Dermis microvascular lymphatic vessel endothelial cell (primary cell): ENCODE measurements around the gene ATP2A3. TPM values are rescaled to one million over a fixed set of nuclear protein-coding genes. Genes with fewer than 3 reads are reported as not detected.

Experiments
- DNase-seq, 2 donors: peaks; one replicate each; pipeline versions ENCODE4 v3.0.0 to v3.0.0-alpha.2; 2010; ENCODE audit warnings: low read depth in 2 of 2
- total RNA-seq: library from RNA; depleted of rRNA; stranded (reverse); fragments of >200 nt; gene quantifications from 2 replicates; pipeline ENCODE4 v1.2.1, GENCODE V29; 2014

Gene ATP2A3
- total RNA-seq, 1 donor from 2014 or later = not detected

DNA sequence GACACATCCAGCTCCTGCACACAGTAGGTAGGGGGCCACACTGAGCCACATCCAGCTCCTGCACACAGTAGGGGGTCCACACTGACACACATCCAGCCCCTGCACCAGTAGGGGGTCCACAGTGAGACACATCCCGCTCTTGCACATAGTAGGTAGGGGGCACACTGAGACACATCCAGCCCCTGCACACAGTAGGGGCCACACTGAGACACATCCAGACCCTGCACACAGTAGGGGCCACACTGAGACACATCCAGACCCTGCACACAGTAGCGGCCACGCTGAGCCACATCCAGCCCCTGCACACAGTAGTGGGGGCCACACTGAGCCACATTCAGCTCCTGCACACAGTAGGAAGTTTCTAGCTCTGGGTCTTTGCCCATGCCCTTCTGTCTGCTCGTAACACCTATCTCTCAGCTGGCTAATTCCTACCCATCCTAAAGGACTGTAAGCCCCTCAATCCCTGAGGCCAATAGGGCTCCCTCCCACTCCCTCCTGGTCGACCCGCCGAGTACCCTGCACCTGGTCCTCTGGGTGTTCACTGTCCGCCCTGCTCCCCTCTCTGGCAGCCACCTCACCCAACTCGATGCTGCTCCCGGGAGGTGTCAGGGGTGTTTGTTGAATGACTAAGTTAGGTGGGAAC is 9.4 kb upstream of the ATP2A3 start:
- no peak for DNase-seq

DNA sequence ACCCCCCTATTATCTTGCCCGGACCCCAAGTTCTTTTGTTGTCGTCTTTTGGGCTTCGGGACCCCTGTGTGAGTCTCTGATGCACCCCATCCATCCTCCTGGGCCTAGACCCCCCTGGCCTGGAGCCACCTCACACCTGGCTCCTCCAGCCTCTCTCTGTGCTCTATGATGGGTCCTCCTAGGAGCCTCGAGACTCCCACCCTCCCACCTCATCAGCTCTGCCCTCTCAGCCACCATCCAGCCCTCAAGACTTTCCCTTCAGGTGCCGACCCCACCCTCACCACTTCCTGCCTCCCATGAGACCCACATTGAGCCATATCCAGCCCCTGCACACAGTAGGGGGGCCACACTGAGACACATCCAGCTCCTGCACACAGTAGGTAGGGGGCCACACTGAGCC is 8.7 kb upstream of the ATP2A3 start:
- no peak for DNase-seq

DNA sequence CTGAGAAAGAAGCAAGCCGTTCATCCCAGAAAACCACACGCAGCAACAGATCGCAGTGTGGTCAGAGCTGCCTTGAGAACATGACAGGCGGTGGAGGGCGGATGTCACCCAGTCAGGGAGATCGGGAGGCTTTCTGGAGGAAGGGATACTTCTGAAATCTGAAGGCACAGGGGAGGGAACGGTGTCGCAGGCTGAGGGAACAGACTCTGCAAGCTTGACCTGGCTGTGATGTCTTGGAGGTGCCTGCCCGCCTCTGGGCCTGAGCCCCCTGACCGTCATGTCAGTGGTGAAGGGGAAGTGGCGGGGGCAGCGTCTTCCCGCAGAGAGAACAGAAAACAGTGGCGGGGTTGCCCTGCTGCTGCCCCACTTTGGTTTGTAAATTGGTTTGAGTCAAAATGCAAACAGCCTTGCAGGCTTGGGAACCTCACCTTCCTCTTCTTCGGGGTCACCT is 8.1 kb upstream of the ATP2A3 start:
- no peak for DNase-seq

DNA sequence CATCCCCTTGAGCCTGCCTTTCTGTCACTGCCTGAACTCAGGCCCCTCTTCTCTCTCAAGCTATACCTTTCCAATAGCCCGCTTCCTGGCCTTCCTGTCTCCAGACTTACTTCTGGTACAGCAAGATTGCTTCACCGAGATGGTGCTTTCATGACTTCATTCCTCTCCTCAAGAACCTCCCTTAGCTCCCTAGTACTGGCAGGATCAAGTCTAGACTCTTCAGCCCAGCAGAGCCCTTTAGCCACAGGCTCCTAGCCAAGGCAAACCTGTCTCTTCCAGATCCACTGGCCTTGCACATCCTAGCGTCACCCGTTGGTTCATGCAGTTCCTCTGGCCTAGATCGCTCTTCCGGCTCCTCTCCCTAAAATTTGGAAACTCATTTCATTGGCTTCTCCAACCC is 6.4 kb upstream of the ATP2A3 start:
- no peak for DNase-seq

DNA sequence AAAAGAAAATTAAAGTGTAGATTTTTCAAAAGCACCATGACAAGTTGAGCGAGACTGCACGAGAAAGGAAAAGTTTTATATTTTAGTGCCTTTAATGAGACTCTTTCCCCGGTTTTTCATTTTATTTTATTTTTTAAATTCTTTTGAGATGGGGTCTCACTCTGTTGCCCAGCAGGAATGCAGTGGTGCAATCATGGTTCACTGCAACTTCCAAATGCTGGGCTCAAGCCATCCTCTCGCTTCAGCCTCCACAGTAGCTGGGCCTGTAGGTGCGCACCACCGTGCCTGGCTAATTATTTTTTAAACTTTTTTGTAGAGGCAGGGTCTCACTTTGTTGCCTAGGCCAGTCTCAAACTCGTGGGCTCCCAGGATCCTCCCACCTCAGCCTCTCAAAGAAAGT is 5.7 kb upstream of the ATP2A3 start:
- no peak for DNase-seq

DNA sequence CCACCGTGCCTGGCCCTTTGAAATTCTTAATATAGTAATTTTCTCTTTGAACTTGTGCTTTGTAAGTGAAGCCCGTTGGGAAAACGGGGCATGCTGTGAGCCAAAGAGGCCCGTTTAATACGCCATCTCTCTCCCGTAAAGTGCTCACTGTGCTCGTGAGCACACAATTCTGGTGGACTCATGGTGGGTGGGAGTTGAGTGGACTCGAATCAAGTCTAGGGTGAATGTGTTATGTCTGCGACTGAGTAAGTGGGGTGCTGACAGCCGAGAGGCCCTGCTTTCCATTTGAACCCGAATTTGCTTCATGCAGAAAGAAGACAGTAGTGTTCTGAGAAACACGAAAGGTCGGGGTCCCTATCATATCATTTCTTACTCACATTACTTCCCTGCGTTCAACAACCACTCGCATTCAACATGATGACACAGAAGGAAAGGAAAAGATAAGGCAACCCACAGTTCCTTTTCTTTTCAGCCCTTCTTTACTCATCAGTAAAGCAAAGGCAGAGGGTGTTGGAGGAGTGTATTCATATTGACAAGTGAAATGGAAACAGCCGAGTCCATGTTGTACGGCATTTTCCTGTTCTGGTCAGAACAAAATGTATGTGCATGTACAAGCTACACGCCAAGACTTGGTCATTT is 4.8 kb upstream of the ATP2A3 start:
- DNase-seq = no peak

DNA sequence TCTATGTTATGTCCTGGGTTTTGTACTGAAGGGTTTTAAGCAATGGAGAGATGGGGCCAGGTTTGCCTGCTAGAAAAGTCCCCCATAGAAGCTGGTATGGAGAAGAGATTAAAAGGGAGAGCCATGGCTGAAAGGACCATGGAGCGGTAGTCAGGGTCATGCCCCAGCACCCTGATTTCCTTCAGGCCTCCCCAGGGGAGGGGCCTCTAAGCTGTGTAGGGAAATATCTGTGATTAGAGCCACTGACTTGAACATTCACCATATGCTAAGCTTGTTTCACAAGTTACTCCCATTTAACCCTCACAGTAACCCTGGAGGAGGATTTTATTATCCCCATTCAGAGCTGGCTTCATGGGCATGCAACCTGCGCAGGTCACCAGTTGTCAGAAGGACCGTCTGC is 3.8 kb upstream of the ATP2A3 start:
- DNase-seq = no peak

DNA sequence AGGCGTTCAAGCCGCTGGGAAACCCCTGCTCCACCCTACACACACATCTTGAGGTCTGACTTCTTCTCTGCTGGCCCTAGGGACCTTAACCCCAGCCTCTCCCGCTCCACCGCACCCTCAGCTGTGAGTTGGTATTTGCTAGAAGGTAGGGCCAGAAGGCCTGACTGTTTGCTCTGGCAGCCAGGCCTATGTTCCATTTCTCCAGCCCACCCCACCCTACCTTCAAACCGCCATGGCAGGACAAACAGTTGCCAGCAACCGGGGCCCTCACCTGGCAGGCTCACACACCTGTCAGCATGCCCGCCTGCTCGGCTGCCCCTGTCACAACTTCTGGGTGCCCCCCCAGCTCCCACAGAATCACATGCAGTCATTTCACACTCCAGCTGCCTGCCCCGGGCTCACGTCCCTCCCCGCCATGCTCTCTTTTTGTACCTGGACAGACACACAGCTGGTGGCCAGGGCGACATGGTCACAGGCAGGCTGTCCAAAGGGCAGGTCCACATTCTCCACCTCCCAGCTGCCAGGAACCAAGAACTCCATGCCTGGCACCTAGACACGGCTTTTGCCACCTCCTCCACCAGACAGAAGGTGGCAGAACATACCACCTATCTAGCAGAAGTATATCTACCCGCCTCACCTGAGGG is 2.6 kb upstream of the ATP2A3 start:
- no peak for DNase-seq

DNA sequence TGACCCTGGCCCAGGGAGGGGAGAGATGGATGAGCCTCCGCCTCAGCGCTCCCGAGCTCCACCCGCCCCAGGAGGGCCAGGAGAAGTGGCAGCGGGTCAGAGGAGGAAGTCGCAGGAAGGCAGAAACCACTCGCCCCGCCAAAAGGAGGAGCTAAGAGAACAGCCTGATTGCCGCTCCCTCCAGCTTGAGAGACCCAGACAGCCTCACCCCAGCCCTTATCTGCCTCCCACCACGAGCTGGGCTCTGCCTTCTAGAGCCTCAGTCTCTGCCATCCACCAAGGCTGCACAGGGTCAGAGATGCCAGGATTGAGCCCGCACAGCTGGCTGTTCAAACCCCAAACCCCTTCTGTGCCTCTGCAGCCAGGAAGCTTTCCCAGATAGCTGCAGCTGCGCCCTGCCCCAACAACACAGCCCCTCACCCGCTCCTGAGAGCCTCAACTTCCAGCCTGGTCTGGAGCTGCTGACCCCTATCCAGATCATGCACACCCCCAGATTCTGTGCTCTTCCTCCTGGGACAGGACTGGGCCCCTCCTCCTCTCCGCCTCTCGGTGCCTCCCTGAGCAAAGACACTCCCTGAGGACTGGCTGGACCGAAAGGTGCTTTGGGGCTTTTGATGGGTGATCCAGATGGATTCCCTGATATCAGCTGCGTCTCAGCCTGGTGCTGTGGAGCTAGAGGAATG is 1.0 kb upstream of the ATP2A3 start:
- no peak for DNase-seq

DNA sequence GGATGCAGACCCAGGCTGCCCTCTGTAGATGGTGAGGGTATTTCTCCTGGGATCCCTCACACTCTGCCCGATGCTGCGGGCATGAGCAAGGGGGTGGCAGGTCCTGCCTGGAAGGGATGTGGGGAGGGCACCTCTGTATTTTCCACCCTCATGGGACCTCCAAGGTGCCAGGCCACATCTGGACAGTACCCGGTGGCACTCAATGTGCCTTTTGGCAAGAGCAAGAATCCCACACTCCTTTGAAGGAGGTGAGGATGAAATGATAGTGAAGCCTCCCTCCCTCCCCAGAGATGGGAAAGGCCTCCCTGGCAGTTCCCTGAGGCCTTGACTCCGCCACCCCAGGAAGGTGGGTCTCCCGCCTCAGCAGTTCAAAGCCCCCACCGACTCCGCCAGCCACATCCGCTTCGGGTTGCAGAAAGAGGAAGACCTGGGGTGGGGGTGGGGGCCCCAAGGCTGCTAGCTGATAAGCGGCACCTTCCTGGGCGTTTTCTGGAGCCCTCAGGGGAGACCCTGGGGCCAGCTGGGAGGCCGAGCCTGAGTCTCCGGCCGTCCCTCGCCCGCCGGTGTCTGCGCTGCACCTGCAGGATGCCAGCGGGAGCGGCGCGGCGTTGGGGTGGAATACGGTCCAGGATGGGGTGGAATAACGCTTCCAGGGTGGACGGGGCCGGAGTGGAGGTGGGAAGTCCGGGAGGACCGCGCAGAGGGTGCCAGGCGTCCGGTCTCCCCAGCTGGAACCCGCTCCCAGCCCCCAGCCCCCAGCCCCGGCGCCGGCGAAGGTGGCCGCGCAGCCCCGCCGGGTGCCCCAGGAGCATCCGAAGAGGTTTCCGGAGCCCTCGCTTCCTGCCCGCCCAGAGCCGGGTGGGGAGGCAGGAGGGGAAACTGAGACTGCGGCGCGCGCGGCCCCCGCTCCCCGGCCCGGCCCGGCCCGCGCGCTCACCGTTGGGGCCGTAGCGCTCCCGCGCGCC is 718 bp downstream of the ATP2A3 start:
- DNase-seq = no peak

DNA sequence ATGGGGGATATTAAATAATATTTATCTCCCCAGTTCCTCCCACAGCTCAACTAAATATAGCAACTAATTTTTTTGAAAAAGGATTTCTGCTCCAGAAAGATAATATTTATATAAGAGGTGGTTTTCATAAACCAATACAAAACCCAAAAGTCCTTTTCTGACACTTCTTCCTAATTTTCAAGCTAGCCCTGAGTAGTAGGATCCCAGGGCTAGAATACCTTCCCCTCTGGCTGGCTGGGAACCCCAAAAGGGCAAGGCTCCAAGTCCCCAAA is 1.3 kb downstream of the ATP2A3 start:
- no peak for DNase-seq

DNA sequence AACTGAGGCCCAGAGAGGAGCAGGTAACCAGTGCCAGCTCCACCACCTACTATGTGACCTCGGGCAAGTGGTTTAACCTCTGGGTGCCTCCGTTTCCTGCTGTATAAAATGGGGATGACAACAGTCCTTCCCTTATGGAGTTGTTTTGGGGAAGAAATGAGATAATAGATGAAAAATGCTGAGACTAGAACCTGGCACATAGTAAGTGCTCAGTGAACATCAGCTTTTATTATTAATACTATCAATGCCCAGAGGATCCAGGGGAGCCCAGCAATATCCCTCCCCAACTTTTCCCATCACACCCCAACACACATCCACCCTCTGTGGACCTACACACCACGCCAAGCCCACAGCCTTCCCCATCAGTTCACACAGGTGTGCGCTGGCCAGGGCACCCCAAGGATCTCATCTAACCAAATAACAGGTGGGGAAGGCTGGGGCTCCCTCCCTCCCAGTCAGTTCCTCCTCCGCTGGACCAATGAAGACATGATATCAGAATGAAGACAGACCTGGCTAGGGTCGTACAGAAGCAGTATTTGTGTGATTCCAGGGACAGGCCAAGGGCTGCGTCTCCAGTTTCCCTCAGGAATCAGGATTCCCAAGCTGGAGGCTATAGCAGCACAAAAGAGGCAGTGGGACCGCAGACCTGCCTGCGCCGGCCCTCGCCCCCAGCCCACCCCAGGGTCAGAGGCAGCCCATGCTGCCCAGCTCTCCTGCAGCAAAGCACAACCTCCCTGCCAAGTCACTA is 1.8 kb downstream of the ATP2A3 start:
- no peak for DNase-seq

DNA sequence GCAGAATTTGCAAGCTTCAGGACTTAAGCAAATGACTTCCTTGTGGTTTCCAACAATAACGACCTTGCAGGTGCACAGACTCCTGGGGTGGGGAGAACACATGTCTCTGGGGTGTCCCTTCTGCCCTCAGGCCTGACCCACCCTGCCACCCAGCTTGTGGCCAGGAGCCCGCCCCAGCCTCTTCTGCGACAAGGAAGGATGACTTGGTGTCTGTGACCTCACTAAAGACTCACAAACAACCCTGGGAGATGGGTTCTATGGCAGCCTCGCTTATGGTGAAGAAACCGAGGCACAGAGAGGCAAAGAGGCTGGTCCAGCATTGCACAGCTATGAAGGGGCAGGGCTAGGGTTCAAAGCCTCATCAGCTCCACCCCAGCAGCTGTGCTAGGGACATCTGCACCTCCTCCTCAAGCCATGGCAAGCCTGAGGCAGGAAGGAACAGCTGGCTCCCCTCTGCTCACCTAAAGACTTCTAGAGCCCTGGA is 2.6 kb downstream of the ATP2A3 start:
- no peak for DNase-seq

DNA sequence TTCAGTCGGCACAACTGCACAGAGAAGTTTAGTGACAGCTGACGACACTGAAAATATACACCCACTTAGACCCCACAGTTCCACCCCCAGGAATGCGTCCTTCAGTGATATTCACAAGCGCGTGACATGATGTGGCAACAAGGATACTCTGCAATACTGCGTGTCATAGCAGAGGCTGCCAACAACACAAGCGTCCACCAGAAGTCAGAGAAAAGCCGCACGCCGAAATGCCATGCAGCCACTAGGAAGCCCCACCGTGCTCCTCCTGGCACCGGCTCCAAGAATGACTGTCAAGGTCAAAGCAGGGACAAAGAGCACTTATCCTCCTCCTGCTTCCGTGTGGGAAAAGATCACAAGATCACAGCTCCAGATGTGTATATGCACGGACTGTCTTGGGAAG is 3.5 kb downstream of the ATP2A3 start:
- DNase-seq = no peak

DNA sequence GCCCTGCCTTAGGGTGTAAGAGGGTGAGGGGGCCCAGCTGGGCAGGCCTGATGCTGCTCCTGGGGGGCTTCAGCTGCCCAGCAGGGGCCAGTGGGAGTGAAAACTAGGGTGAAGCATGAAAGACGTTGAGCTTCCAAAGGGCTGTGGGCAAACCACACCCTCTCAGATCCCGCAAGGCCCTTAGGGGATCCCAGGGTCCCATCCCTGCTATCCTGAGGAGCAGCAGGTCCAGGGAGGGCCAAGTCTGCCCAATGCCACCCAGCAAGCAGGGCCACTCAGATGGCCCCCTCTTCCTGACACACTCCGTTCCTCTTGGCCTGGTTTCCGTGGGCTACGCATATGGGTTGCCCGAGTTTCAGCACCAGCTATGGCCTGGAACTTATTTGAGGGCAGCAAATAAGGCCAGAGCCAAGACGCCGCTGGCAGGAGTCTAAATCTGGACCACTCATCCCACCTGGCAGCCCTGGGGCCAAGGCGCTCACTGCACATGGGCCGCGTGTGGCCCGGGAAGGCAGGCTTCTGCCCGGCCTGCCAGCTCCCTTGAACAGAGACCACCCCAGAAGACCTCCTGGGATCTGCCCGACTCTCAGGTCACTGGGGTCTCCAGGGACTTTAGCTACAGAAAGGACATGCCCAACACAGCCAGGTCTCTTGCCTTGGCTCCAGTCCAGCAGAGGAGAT is 4.2 kb downstream of the ATP2A3 start:
- no peak for DNase-seq

DNA sequence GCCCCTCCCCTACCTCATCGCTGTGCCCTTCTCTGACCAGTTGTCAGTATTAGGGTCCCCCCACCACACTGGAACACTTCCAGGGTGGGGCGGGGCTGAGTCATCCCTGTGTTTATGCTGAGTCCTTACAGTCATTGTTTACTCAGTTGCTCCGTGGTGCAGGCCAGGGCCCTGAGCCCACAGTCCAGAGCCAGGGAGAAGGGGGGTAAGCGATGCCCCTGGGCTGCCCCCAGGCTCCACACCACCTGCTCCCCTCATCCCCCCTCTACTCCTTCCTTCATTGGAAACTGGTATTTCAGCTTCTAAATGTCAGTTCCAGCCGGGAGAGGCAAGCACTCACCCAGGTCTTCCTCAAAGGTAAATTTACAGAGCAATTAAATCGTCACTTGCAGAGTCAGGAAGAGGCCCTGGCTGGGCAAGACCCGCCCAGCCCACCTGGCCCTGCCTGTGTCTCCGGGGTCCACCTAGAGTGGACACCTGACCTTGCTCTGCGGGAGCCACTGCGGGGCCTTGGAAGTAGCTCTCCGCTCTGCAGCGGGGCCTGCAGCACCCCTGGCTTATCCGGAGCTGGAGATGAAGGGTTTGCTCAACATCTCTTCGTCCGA is 4.8 kb downstream of the ATP2A3 start:
- peak in 1 of 2 donors; percentile 78 for DNase-seq

DNA sequence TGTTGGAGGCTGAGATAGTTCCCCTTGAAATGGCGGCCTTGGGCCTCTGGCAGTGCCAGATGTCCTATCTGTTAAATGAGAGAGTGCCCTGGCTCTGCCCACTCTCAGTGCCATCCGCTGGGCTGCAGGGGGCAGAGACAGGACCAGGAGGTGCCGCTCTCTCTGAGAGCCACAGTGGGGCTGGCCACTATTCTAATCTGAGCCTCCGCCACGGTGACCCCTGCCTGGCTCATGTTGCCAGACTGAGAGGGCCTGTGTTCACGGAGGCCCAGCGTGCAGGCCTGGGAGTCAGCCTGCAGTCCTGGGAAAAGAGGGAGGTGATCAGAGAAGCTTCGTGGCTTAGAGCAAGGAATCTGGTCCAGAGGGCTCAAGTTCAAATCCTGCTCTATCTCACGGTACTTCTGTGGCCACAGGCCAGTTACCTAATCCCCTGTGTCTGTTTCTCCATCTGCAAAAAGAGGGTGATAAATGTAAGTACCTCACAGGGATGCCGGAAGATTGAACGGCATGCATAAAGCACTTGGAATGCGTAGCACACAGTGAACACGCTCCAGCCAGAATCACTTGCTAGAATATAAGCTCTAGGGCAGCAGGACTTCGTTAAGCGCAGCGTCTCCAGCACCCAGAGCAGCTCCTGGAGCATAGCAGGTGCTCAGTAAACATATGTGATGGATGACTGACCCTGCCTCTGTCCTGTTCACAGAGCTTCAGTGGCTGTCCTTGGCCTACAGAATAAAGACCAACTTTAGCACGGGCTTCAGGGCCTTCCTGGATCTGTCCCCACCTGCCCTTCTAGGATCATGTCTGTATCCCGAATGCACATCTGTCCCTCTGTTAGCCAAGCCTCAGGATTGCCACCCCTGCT is 6.3 kb downstream of the ATP2A3 start:
- no peak for DNase-seq

DNA sequence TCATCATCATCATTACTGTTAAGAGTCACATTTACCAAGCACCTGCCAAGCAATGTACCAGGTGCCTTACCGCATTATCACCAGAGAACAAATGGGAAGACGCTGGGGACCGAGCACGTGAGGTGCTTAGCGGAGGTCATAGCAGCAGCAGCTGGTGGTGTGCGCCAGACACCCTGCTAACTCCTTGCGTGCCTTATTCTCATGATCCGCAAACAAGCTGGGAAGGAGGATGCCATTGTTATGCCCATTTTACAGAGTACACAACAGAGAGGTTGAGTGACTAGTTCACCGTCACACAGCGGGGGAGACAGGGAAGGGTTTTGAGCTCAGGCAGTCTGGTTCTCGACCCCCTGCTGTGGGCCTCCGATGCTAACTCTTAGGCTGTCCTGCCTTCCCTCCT is 7.3 kb downstream of the ATP2A3 start:
- no peak for DNase-seq
